GM21825 (cell line): Measurements from ENCODE around the gene EDN1.
"Not testable (repeated sequence)": the region's sequence is repeated elsewhere in the genome, so short reads cannot be mapped to it uniquely, and the experiment has no call there.

Experiments
- ATAC-seq: cut with Tn5 transposase; IDR thresholded peaks from one replicate; pipeline ENCODE4 v1.9.1; 2021; ENCODE audit warnings: mild to moderate bottlenecking, moderate library complexity; ENCODE audit not compliant: unreplicated experiment

Gene EDN1

GRCh38 chr6:12320074-12320473 is 29.9 kb downstream of the EDN1 start:
- ATAC-seq: not testable (repeated sequence)

GRCh38 chr6:12324099-12324498 is 33.9 kb downstream of the EDN1 start:
- no peak for ATAC-seq

- ATAC-seq: no peak
Observed at GRCh38 chr6:12324748-12325147, 34.6 kb downstream of the EDN1 start.

- no peak for ATAC-seq
Observed at GRCh38 chr6:12325872-12326271, 35.7 kb downstream of the EDN1 start.

- no peak for ATAC-seq
Observed at GRCh38 chr6:12327391-12327790, 37.2 kb downstream of the EDN1 start.

- no peak for ATAC-seq
Observed at GRCh38 chr6:12327988-12328387, 37.8 kb downstream of the EDN1 start.

- no peak for ATAC-seq
Observed at GRCh38 chr6:12328701-12329100, 38.5 kb downstream of the EDN1 start.

GRCh38 chr6:12331474-12331873 is 41.3 kb downstream of the EDN1 start:
- ATAC-seq: no peak

- ATAC-seq: no peak
Observed at GRCh38 chr6:12331951-12332749, 42.0 kb downstream of the EDN1 start.

GRCh38 chr6:12332750-12333079 is 42.6 kb downstream of the EDN1 start:
- not testable (repeated sequence) for ATAC-seq

- ATAC-seq: no peak
Observed at GRCh38 chr6:12333128-12333527, 43.0 kb downstream of the EDN1 start.

- ATAC-seq: no peak
Observed at GRCh38 chr6:12334526-12335130, 44.5 kb downstream of the EDN1 start.

GRCh38 chr6:12335131-12335527 is 45.0 kb downstream of the EDN1 start:
- peak; percentile 73 for ATAC-seq

GRCh38 chr6:12335717-12336116 is 45.6 kb downstream of the EDN1 start:
- no peak for ATAC-seq

- ATAC-seq: no peak
Observed at GRCh38 chr6:12336121-12336971, 46.2 kb downstream of the EDN1 start.

- ATAC-seq: no peak
Observed at GRCh38 chr6:12339022-12339421, 48.9 kb downstream of the EDN1 start.

GRCh38 chr6:12339808-12340487 is 49.8 kb downstream of the EDN1 start:
- no peak for ATAC-seq

- no peak for ATAC-seq
Observed at GRCh38 chr6:12340488-12340818, 50.3 kb downstream of the EDN1 start.

GRCh38 chr6:12342664-12343063 is 52.5 kb downstream of the EDN1 start:
- no peak for ATAC-seq

GRCh38 chr6:12343122-12343439 is 52.9 kb downstream of the EDN1 start:
- ATAC-seq: no peak

GRCh38 chr6:12343440-12344162 is 53.4 kb downstream of the EDN1 start:
- no peak for ATAC-seq
